ENCODE measurements around the gene LRIT1. TPM values are rescaled to one million over a fixed set of nuclear protein-coding genes. Genes with fewer than 3 reads are reported as not detected.

Gene LRIT1
- total RNA-seq, 1 experiment from 2014 or later: not detected

GRCh38 chr10:84202349-84202748 is 39.0 kb downstream of the LRIT1 start:
- ATAC-seq (no peak), DNase-seq (ENCODE audit: low spot score) (no peak)
- no peak for TF ChIP-seq ZNF219 (CRISPR knock-in tag; IDR thresholded peaks at IDR 0.05; ENCODE audit: borderline replicate concordance)
- no peak for TF ChIP-seq GABPB1 (CRISPR knock-in tag; IDR thresholded peaks at IDR 0.05)
- no peak for TF ChIP-seq SMAD3 (CRISPR knock-in tag; IDR thresholded peaks at IDR 0.05; ENCODE audit: borderline replicate concordance)
- TF ChIP-seq GTF2I (CRISPR knock-in tag; conservative IDR thresholded peaks at IDR 0.05): no peak
- TF ChIP-seq CREM (CRISPR knock-in tag; IDR thresholded peaks at IDR 0.05): no peak
- no peak for TF ChIP-seq E2F4 (CRISPR knock-in tag; IDR thresholded peaks at IDR 0.05; ENCODE audit: borderline replicate concordance, low read depth)
- no peak for TF ChIP-seq ZNF416 (CRISPR knock-in tag; IDR thresholded peaks at IDR 0.05)
- TF ChIP-seq SMAD4 (CRISPR knock-in tag; IDR thresholded peaks at IDR 0.05): no peak
- TF ChIP-seq NFYB (CRISPR knock-in tag; conservative IDR thresholded peaks at IDR 0.05; ENCODE audit: low read depth): no peak
- TF ChIP-seq HMGA2 (CRISPR knock-in tag; IDR thresholded peaks at IDR 0.05): no peak
- no peak for TF ChIP-seq ZSCAN18 (CRISPR knock-in tag; IDR thresholded peaks at IDR 0.05)
- no peak for TF ChIP-seq OVOL2 (CRISPR knock-in tag; IDR thresholded peaks at IDR 0.05; ENCODE audit: borderline replicate concordance)
- TF ChIP-seq PRDM15 (CRISPR knock-in tag; IDR thresholded peaks at IDR 0.05): no peak
- TF ChIP-seq ERG (CRISPR knock-in tag; IDR thresholded peaks at IDR 0.05): no peak
- no peak for TF ChIP-seq RORB (CRISPR knock-in tag; IDR thresholded peaks at IDR 0.05)
- H3K4me1 Mint-ChIP-seq: no peaks in the 10 kb centered on the region
- no peak overlapping the region for H3K4me3 Mint-ChIP-seq
- 0 out of 2 replicates have a peak, but pooled peaks cover 4% of the 10 kb centered on the region for H3K27me3 Mint-ChIP-seq (ENCODE audit: low read depth)
- no peaks in the 10 kb centered on the region for H3K36me3 Mint-ChIP-seq
- H3K9me3 Mint-ChIP-seq: no peaks in the 10 kb centered on the region
- H3K27ac Mint-ChIP-seq: no peak overlapping the region
- POLR2A ChIA-PET: no interaction called here
- CTCF ChIA-PET: interaction anchor here (0.6 to 9.2 kb wide), 9 partner anchors 8 to 143 kb away, joined by 3 to 75 read pairs (median 4); partner anchors contain the start of genes CDHR1 and GHITM

- DNase-seq (ENCODE audit: low spot score): no peak
- no peak overlapping the region for H3K4me3 Mint-ChIP-seq
- H3K4me1 Mint-ChIP-seq: no peaks in the 10 kb centered on the region
- no peak overlapping the region for H3K27ac Mint-ChIP-seq
- peaks cover 10% of the 10 kb centered on the region for H3K27me3 Mint-ChIP-seq (ENCODE audit: low read depth)
- no peak for ATAC-seq
- TF ChIP-seq SOX15 (CRISPR knock-in tag; IDR thresholded peaks at IDR 0.05) (no peak), E2F4 (CRISPR knock-in tag; IDR thresholded peaks at IDR 0.05; ENCODE audit: borderline replicate concordance, low read depth) (no peak), ERG (CRISPR knock-in tag; IDR thresholded peaks at IDR 0.05) (no peak), NFE2L1 (CRISPR knock-in tag; IDR thresholded peaks at IDR 0.05) (no peak), SMAD3 (CRISPR knock-in tag; IDR thresholded peaks at IDR 0.05; ENCODE audit: borderline replicate concordance) (no peak), GRHL2 (CRISPR knock-in tag; IDR thresholded peaks at IDR 0.05; ENCODE audit: insufficient replicate concordance, severe bottlenecking) (no peak)
- no peaks in the 10 kb centered on the region for H3K36me3 Mint-ChIP-seq
- H3K9me3 Mint-ChIP-seq: no peaks in the 10 kb centered on the region
- POLR2A ChIA-PET: interaction anchor here (0.6 kb wide), 1 partner anchor 175 kb away, joined by 4 read pairs; no protein-coding TSS in a partner anchor
- CTCF ChIA-PET: interaction anchor here (0.6 to 9.2 kb wide), 10 partner anchors 7 to 142 kb away, joined by 3 to 75 read pairs (median 6); partner anchors contain the start of genes CDHR1 and GHITM
These were observed 39.7 kb downstream of the LRIT1 start for GRCh38 chr10:84201682-84202081.
